Neural cell (in vitro differentiated cells): Measurements from ENCODE around the gene BRK1. TPM values are rescaled to one million over a fixed set of nuclear protein-coding genes. Genes with fewer than 3 reads are reported as not detected.
"Not testable (repeated sequence)": the region's sequence is repeated elsewhere in the genome, so short reads cannot be mapped to it uniquely, and the experiment has no call there.

Experiments
- H2AFZ ChIP-seq: fragments of 200-600, 300-800 bp; sonication (generic), shearing (Covaris generic); 2 replicates; pipeline ENCODE4 v1.6.0; 2014; ENCODE audit warnings: low read depth, mild to moderate bottlenecking, antibody characterized with exemption, low read length, moderate library complexity
- H3F3A ChIP-seq: fragments of 200-600 bp; shearing (Covaris generic); 2 replicates; pipeline ENCODE4 v1.6.1; 2016; ENCODE audit warnings: mild to moderate bottlenecking, moderate library complexity, mixed read lengths, antibody characterized with exemption, low read length; ENCODE audit not compliant: insufficient read depth, poor library complexity, severe bottlenecking
- H3K27ac ChIP-seq: fragments of 200-600, 300-800 bp; sonication (generic), shearing (Covaris generic); 2 replicates; pipeline ENCODE4 v1.5.1; 2014; ENCODE audit warnings: mild to moderate bottlenecking, low read length, moderate library complexity
- H3K27me3 ChIP-seq: fragments of 300-800, 200-600 bp; sonication (generic), shearing (Covaris generic); 2 replicates; pipeline ENCODE4 v1.6.0; 2014; ENCODE audit warnings: mild to moderate bottlenecking, low read depth, low read length, moderate library complexity; ENCODE audit not compliant: insufficient read depth
- H3K36me3 ChIP-seq: fragments of 300-800, 200-600 bp; sonication (generic), shearing (Covaris generic); 2 replicates; pipeline ENCODE4 v1.5.1; 2014; ENCODE audit warnings: mild to moderate bottlenecking, antibody characterized with exemption, low read length, moderate library complexity; ENCODE audit not compliant: insufficient read depth
- H3K4me2 ChIP-seq: fragments of 300-800, 200-600 bp; sonication (generic), shearing (Covaris generic); 2 replicates; pipeline ENCODE4 v1.6.0; 2014; ENCODE audit warnings: mild to moderate bottlenecking, low read length
- H3K4me3 ChIP-seq: fragments of 300-800, 200-600 bp; sonication (generic), shearing (Covaris generic); 2 replicates; pipeline ENCODE4 v1.5.1; 2014; ENCODE audit warnings: mild to moderate bottlenecking, low read length, moderate library complexity
- H3K79me2 ChIP-seq: fragments of 200-600 bp; shearing (Covaris generic); replicated peaks from 2 replicates; pipeline ENCODE4 v1.6.0; 2014; ENCODE audit warnings: mild to moderate bottlenecking, low read length, moderate library complexity; ENCODE audit not compliant: insufficient read depth
- H3K9ac ChIP-seq: fragments of 300-800, 200-600 bp; sonication (generic), shearing (Covaris generic); 2 replicates; pipeline ENCODE4 v1.6.1; 2016; ENCODE audit warnings: mild to moderate bottlenecking, low read length, mixed read lengths
- H3K9me2 ChIP-seq: fragments of 200-600 bp; shearing (Covaris generic); 2 replicates; pipeline ENCODE4 v1.6.1; 2016; ENCODE audit warnings: mild to moderate bottlenecking, low read length, mixed read lengths; ENCODE audit not compliant: insufficient read depth
- H3K9me3 ChIP-seq: fragments of 200-600, 300-800 bp; sonication (generic), shearing (Covaris generic); 2 replicates; pipeline ENCODE4 v1.6.1; 2016; ENCODE audit warnings: mild to moderate bottlenecking, mixed run types, low read length, moderate library complexity, mixed read lengths
- H4K20me1 ChIP-seq: fragments of 200-600 bp; shearing (Covaris generic); 2 replicates; pipeline ENCODE4 v1.6.1; 2016; ENCODE audit warnings: mild to moderate bottlenecking, mixed run types; ENCODE audit not compliant: insufficient read depth
- CTCF ChIP-seq: fragments of 450-650 bp; IDR thresholded peaks from 2 replicates; pipeline ENCODE4 v1.5.1; 2014; ENCODE audit warnings: antibody characterized with exemption, mild to moderate bottlenecking, moderate library complexity; ENCODE audit not compliant: poor library complexity, severe bottlenecking
- EP300 ChIP-seq: fragments of 450-650 bp; conservative IDR thresholded peaks from 2 replicates; pipeline ENCODE4 v1.6.1; 2014; ENCODE audit warnings: antibody characterized with exemption, mild to moderate bottlenecking, moderate library complexity; ENCODE audit not compliant: poor library complexity, severe bottlenecking
- EZH2 ChIP-seq: fragments of 200-600, 300-800 bp; shearing (Covaris generic), sonication (generic); IDR thresholded peaks from 2 replicates; pipeline ENCODE4 v1.6.1; 2014; ENCODE audit warnings: antibody characterized with exemption, low read length, borderline replicate concordance, mild to moderate bottlenecking; ENCODE audit not compliant: insufficient read depth, poor library complexity, severe bottlenecking
- MXI1 ChIP-seq: fragments of 450-650 bp; conservative IDR thresholded peaks from 2 replicates; pipeline ENCODE4 v1.6.1; 2014; ENCODE audit warnings: antibody characterized with exemption, mild to moderate bottlenecking; ENCODE audit not compliant: poor library complexity, severe bottlenecking
- POLR2AphosphoS5 ChIP-seq: IDR thresholded peaks from 2 replicates; pipeline ENCODE4 v1.6.1; 2012
- RAD21 ChIP-seq: fragments of 450-650 bp; conservative IDR thresholded peaks from 2 replicates; pipeline ENCODE4 v1.6.1; 2014; ENCODE audit warnings: antibody characterized with exemption, mild to moderate bottlenecking, moderate library complexity
- SMC3 ChIP-seq: fragments of 450-650 bp; conservative IDR thresholded peaks from 2 replicates; pipeline ENCODE4 v1.6.1; 2014; ENCODE audit warnings: antibody characterized with exemption, mild to moderate bottlenecking, moderate library complexity; ENCODE audit not compliant: poor library complexity
- TAF1 ChIP-seq: IDR thresholded peaks from 2 replicates; pipeline ENCODE4 v1.6.1; 2012; ENCODE audit warnings: low read depth
- polyA plus RNA-seq: library from polyadenylated mRNA; depleted of rRNA; stranded (reverse); fragments of >200 nt; gene quantifications from 2 replicates; pipeline ENCODE4 v1.2.3, GENCODE V29; 2014
- TF ChIP-seq, protein P1 (sequence below): IDR thresholded peaks from 2 replicates; pipeline ENCODE4 v1.6.1; 2012; ENCODE audit warnings: borderline replicate concordance

The BRK1 gene
- polyA plus RNA-seq, 1 donor from 2014 or later, result 265 TPM

DNA sequence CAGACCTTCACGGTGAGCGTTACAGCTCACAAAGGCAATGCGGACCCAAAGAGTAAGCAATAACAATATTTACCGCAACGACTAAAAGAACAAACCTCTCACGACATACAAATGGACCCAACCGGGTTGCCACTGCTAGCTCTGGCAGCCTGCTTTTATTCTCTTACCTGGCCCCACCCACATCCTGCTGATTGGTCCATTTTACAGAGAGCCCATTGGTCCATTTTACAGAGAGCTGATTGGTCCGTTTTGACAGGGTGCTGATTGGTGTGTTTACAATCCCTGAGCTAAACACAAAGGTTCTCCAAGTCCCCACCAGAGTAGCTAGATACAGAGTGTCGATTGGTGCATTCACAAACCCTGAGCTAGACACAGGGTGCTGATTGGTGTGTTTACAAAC lies 20.4 kb downstream of the BRK1 start:
- not testable (repeated sequence) for H3K79me2 ChIP-seq, H3K4me2 ChIP-seq, H3K9me3 ChIP-seq, H3F3A ChIP-seq, H2AFZ ChIP-seq, H3K4me3 ChIP-seq, H4K20me1 ChIP-seq, H3K36me3 ChIP-seq, H3K27me3 ChIP-seq, H3K9me2 ChIP-seq, H3K9ac ChIP-seq, H3K27ac ChIP-seq

GRCh38 chr3:10136426-10137005 lies 21.0 kb downstream of the BRK1 start:
- Histone ChIP-seq H3K79me2 (no peaks in the 10 kb centered on the region), H3F3A (peaks cover 5% of the 10 kb centered on the region), H3K4me3 (no peak overlapping the region), H3K27me3 (no peaks in the 10 kb centered on the region), H2AFZ (no peak overlapping the region), H4K20me1 (no peaks in the 10 kb centered on the region), H3K4me2 (no peak overlapping the region), H3K9me2 (no peaks in the 10 kb centered on the region), H3K27ac (no peak overlapping the region), H3K9me3 (no peaks in the 10 kb centered on the region), H3K9ac (no peak overlapping the region), H3K36me3 (no peaks in the 10 kb centered on the region)
- TF ChIP-seq RAD21 (no peak), EZH2 (no peak), POLR2AphosphoS5 (no peak), CTCF (no peak), SMC3 (no peak), EP300 (no peak)

DNA sequence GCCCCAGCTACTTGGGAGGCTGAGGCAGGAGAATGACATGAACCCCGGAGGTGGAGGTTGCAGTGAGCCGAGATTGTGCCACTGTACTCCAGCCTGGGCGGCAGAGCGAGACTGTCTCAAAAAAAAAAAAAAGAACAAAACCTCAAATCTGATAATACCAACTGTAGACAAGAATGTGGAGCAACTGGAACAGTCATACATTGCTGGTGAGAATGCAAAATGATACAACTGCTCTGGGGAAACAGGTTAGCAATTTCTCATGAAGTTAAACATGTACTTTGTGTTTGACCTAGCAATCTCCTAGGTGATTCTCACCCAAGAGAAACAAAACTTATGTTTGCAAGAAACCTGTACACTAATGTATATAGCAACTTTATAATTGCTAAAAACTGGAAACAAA lies 21.7 kb downstream of the BRK1 start:
- H3K27ac ChIP-seq, result no peak overlapping the region
- no peaks in the 10 kb centered on the region for H3K27me3 ChIP-seq
- no peak overlapping the region for H2AFZ ChIP-seq
- no peak overlapping the region for H3K9ac ChIP-seq
- H3K9me2 ChIP-seq, result no peaks in the 10 kb centered on the region
- no peak overlapping the region for H3K4me3 ChIP-seq
- H3K4me2 ChIP-seq, result no peak overlapping the region
- H3K36me3 ChIP-seq, result no peaks in the 10 kb centered on the region
- TF ChIP-seq POLR2AphosphoS5, result no peak
- no peak for TF ChIP-seq TAF1
- TF ChIP-seq EZH2, result no peak
- no peaks in the 10 kb centered on the region for H4K20me1 ChIP-seq
- H3K9me3 ChIP-seq, result no peaks in the 10 kb centered on the region
- peaks cover 5% of the 10 kb centered on the region for H3F3A ChIP-seq
- no peaks in the 10 kb centered on the region for H3K79me2 ChIP-seq

DNA sequence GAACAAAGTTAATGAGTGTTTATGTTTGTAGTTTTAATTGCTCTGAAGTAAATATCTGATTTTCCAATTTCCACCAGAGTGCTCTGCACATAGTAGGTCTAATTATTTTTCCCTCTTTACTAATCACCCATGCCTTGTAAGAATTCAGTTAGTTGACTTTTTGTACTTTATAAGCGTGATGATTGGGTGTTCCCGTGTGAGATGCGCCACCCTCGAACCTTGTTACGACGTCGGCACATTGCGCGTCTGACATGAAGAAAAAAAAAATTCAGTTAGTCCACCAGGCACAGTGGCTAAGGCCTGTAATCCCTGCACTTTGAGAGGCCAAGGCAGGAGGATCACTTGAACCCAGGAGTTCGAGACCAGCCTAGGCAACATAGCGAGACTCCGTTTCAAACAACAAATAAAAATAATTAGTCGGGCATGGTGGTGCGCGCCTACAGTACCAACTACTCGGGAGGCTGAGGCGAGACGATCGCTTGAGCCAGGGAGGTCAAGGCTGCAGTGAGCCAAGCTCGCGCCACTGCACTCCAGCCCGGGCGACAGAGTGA lies 25.6 kb downstream of the BRK1 start:
- H3K27me3 ChIP-seq, result no peaks in the 10 kb centered on the region
- H3K9me2 ChIP-seq, result no peaks in the 10 kb centered on the region
- H4K20me1 ChIP-seq, result no peaks in the 10 kb centered on the region
- peaks cover 24% of the 10 kb centered on the region for H3K79me2 ChIP-seq
- no peaks in the 10 kb centered on the region for H3K9me3 ChIP-seq
- peak overlapping the region; percentile 68 for H3K27ac ChIP-seq
- TF ChIP-seq RAD21 (no peak), POLR2AphosphoS5 (no peak), MXI1 (no peak), EP300 (no peak), CTCF (no peak), EZH2 (no peak), SMC3 (no peak)
- TF ChIP-seq, protein P1, sequence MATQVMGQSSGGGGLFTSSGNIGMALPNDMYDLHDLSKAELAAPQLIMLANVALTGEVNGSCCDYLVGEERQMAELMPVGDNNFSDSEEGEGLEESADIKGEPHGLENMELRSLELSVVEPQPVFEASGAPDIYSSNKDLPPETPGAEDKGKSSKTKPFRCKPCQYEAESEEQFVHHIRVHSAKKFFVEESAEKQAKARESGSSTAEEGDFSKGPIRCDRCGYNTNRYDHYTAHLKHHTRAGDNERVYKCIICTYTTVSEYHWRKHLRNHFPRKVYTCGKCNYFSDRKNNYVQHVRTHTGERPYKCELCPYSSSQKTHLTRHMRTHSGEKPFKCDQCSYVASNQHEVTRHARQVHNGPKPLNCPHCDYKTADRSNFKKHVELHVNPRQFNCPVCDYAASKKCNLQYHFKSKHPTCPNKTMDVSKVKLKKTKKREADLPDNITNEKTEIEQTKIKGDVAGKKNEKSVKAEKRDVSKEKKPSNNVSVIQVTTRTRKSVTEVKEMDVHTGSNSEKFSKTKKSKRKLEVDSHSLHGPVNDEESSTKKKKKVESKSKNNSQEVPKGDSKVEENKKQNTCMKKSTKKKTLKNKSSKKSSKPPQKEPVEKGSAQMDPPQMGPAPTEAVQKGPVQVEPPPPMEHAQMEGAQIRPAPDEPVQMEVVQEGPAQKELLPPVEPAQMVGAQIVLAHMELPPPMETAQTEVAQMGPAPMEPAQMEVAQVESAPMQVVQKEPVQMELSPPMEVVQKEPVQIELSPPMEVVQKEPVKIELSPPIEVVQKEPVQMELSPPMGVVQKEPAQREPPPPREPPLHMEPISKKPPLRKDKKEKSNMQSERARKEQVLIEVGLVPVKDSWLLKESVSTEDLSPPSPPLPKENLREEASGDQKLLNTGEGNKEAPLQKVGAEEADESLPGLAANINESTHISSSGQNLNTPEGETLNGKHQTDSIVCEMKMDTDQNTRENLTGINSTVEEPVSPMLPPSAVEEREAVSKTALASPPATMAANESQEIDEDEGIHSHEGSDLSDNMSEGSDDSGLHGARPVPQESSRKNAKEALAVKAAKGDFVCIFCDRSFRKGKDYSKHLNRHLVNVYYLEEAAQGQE, result no peak
- peak overlapping the region; percentile 65 for H2AFZ ChIP-seq
- no peaks in the 10 kb centered on the region for H3K36me3 ChIP-seq
- H3K4me3 ChIP-seq, result peak overlapping the region; percentile 95
- peak overlapping the region; percentile 83 for H3K9ac ChIP-seq
- H3F3A ChIP-seq, result peaks cover 5% of the 10 kb centered on the region
- no peak overlapping the region for H3K4me2 ChIP-seq
